Endothelial cell of umbilical vein (primary cell): ENCODE measurements around the gene LOX. TPM values are rescaled to one million over a fixed set of nuclear protein-coding genes. Genes with fewer than 3 reads are reported as not detected.

ENCODE experiments used
- BruUV-seq: library from RNA; stranded (reverse); fragments of 400-500 nt; replicated peaks from 2 replicates; lab custom pipeline; 2021; lab: Mats Ljungman, UMichigan
- CTCF ChIA-PET: fragments of 300-600, 350-600 bp; sonication (Branson Sonifier 250); formaldehyde crosslinking; loops from one replicate; lab custom pipeline; 2021; ENCODE audit warnings: antibody characterized with exemption, inconsistent platforms; lab: Charles Lee
- POLR2A ChIA-PET: fragments of 300-600, 350-600 bp; sonication (Branson Sonifier 250); formaldehyde crosslinking; loops from one replicate; lab custom pipeline; 2021; ENCODE audit warnings: antibody characterized with exemption, inconsistent platforms; lab: Charles Lee
- DNase-seq: peaks from one replicate; pipeline ENCODE4 v3.0.0-alpha.2; 2011; ENCODE audit warnings: low read depth, low spot score
- FAIRE-seq: peaks from 2 replicates; lab custom pipeline; 2011; peaks lifted over from hg19 to GRCh38; lab: Jason Lieb, UNC
- H2AFZ ChIP-seq: 2 replicates; pipeline ENCODE4 v1.6.0; 2012; ENCODE audit warnings: low read depth, low read length, control low read depth, inconsistent platforms
- H3K27ac ChIP-seq: 2 replicates; pipeline ENCODE4 v1.5.1; 2011; ENCODE audit warnings: low read depth, mild to moderate bottlenecking, control low read depth, low read length, moderate library complexity; ENCODE audit not compliant: insufficient read depth
- H3K27me3 ChIP-seq, 2 experiments: 2 replicates each; pipeline versions ENCODE4 v1.6.0 to v1.6.1; 2011; ENCODE audit warnings: low read length in 2 of 2, mixed read lengths in 1 of 2; ENCODE audit not compliant: control insufficient read depth in 2 of 2, insufficient read depth in 2 of 2
- H3K36me3 ChIP-seq, 2 experiments: 2 replicates in 1 of 2; 3 replicates in 1 of 2; pipeline ENCODE4 v1.5.1; 2011; ENCODE audit warnings: low read length in 2 of 2, mild to moderate bottlenecking in 1 of 2, moderate library complexity in 1 of 2; ENCODE audit not compliant: control insufficient read depth in 2 of 2, insufficient read depth in 2 of 2; ENCODE audit errors: extremely low read depth in 1 of 2
- H3K4me1 ChIP-seq: 3 replicates; pipeline ENCODE4 v1.5.1; 2011; ENCODE audit warnings: mild to moderate bottlenecking, low read length; ENCODE audit not compliant: control insufficient read depth, insufficient read depth; ENCODE audit errors: extremely low read depth
- H3K4me2 ChIP-seq: 2 replicates; pipeline ENCODE4 v1.6.1; 2011; ENCODE audit warnings: low read length, control low read depth, mixed read lengths; ENCODE audit not compliant: insufficient read depth
- H3K4me3 ChIP-seq, 3 experiments: fragments of 200-600 bp in 1 of 3; sonication (generic), shearing (Covaris generic) in 1 of 3; replicated peaks in 1 of 3; 2 replicates each; pipeline ENCODE4 v1.5.1; 2011 to 2016; ENCODE audit warnings: control low read depth in 3 of 3, low read length in 3 of 3, mild to moderate bottlenecking in 2 of 3, inconsistent platforms in 1 of 3, low read depth in 1 of 3, moderate library complexity in 1 of 3; ENCODE audit not compliant: insufficient read depth in 1 of 3
- H3K79me2 ChIP-seq: 2 replicates; pipeline ENCODE4 v1.6.0; 2012; ENCODE audit warnings: low read length, inconsistent platforms; ENCODE audit not compliant: control insufficient read depth, insufficient read depth
- H3K9ac ChIP-seq: replicated peaks from 2 replicates; pipeline ENCODE3; 2011; ENCODE audit warnings: low read length, control low read depth; ENCODE audit not compliant: insufficient read depth; ENCODE audit errors: extremely low read depth
- H3K9me1 ChIP-seq: replicated peaks from 3 replicates; pipeline ENCODE4 v1.6.0; 2011; ENCODE audit warnings: mild to moderate bottlenecking, low read length; ENCODE audit not compliant: control insufficient read depth, insufficient read depth; ENCODE audit errors: extremely low read depth
- H3K9me3 ChIP-seq: replicated peaks from 2 replicates; pipeline ENCODE4 v1.5.1; 2012; ENCODE audit warnings: low read length, inconsistent platforms; ENCODE audit not compliant: control insufficient read depth, insufficient read depth
- H4K20me1 ChIP-seq: replicated peaks from 2 replicates; pipeline ENCODE3; 2011; ENCODE audit warnings: mild to moderate bottlenecking, low read length; ENCODE audit not compliant: control insufficient read depth, insufficient read depth; ENCODE audit errors: extremely low read depth
- CTCF ChIP-seq, 2 donors: IDR thresholded peaks; 1 replicate in 1 of 2; 2 replicates in 1 of 2; pipeline ENCODE4 v1.5.1; 2011; ENCODE audit warnings: low read length in 2 of 2, mild to moderate bottlenecking in 2 of 2, moderate library complexity in 2 of 2, control low read depth in 1 of 2, inconsistent platforms in 1 of 2, low read depth in 1 of 2; ENCODE audit not compliant: insufficient read depth in 1 of 2; ENCODE audit errors: extremely low read depth in 1 of 2
- EZH2 ChIP-seq: IDR thresholded peaks from 2 replicates; pipeline ENCODE4 v1.6.1; 2012; ENCODE audit warnings: borderline replicate concordance, low read depth, mild to moderate bottlenecking, moderate library complexity, low read length, inconsistent platforms; ENCODE audit not compliant: severe bottlenecking
- FOS ChIP-seq: IDR thresholded peaks from 2 replicates; pipeline ENCODE4 v1.6.1; 2011; ENCODE audit warnings: mild to moderate bottlenecking, low read length, moderate library complexity, borderline replicate concordance; ENCODE audit not compliant: insufficient read depth
- GATA2 ChIP-seq: IDR thresholded peaks from 2 replicates; pipeline ENCODE4 v1.7.0; 2011; ENCODE audit warnings: low read depth, mild to moderate bottlenecking, moderate library complexity, mixed read lengths, low read length; ENCODE audit not compliant: insufficient read length, insufficient read depth
- JUN ChIP-seq: IDR thresholded peaks from 2 replicates; pipeline ENCODE4 v1.6.1; 2011; ENCODE audit warnings: borderline replicate concordance, low read depth; ENCODE audit not compliant: insufficient read length, insufficient read depth
- MAX ChIP-seq: IDR thresholded peaks from 2 replicates; pipeline ENCODE4 v1.6.1; 2011; ENCODE audit not compliant: insufficient read depth, insufficient read length
- MYC ChIP-seq: IDR thresholded peaks from one replicate; pipeline ENCODE4 v1.6.1; 2011; ENCODE audit warnings: mild to moderate bottlenecking, low read depth, low read length
- POLR2A ChIP-seq: IDR thresholded peaks from 2 replicates; pipeline ENCODE4 v1.6.1; 2012; ENCODE audit warnings: low read depth, mild to moderate bottlenecking, control low read depth, low read length
- POLR2AphosphoS5 ChIP-seq: IDR thresholded peaks from 2 replicates; pipeline ENCODE4 v1.6.1; 2012; ENCODE audit warnings: low read depth, mild to moderate bottlenecking, control low read depth, low read length, moderate library complexity; ENCODE audit not compliant: insufficient read depth
- dilution Hi-C: fragments of 300-500 bp; cut with MboI; formaldehyde crosslinking; loops from one replicate; pipeline ENCODE4 v1.15.0; 2019; ENCODE audit warnings: low sequenced_read_pairs; ENCODE audit not compliant: extremely low pct_ligation_motif_present
- intact Hi-C: fragments of 100-400 bp; cut with micrococcal nuclease; formaldehyde crosslinking; loops from one replicate; pipeline ENCODE4 v1.10.0; 2022
- polyA plus RNA-seq, 4 experiments: library from polyadenylated mRNA; depleted of rRNA in 3 of 4; stranded (reverse) in 3 of 4; unstranded in 1 of 4; fragments of >200 nt; gene quantifications; 2 replicates each; pipeline versions ENCODE4 v1.2.1 to v1.2.3, GENCODE V29; 2011 to 2012; ENCODE audit warnings: missing spikeins in 1 of 4
- total RNA-seq: library from RNA; stranded (reverse); gene quantifications from 2 replicates; pipeline ENCODE4 v1.2.3, GENCODE V29; 2021

The LOX gene
- total and polyA plus RNA-seq, 2 donors (not counting 3 experiments of a cell fraction or from before 2014, with no cell fraction given), result 39.0 to 79.1 TPM

GRCh38 chr5:122114501-122114900 lies 36.4 kb upstream of the LOX start:
- Histone ChIP-seq H3K27ac (no peak overlapping the region), H3K9ac (no peak overlapping the region), H2AFZ (no peak overlapping the region), H3K4me2 (no peak overlapping the region), H3K36me3 (no peaks in the 10 kb centered on the region), H3K9me3 (no peaks in the 10 kb centered on the region), H3K4me3 (no peak overlapping the region), H3K4me1 (no peaks in the 10 kb centered on the region), H3K27me3 (no peaks in the 10 kb centered on the region), H4K20me1 (no peaks in the 10 kb centered on the region), H3K79me2 (no peaks in the 10 kb centered on the region), H3K9me1 (no peaks in the 10 kb centered on the region)
- DNase-seq (no peak), FAIRE-seq (no peak)
- BruUV-seq, result no TSS peak
- dilution Hi-C loops, result no loop called here
- TF ChIP-seq CTCF (IDR thresholded peaks at IDR 0.05; ENCODE audit: extremely low read depth in 1 of 2, insufficient read depth in 1 of 2, low read depth in 1 of 2, low read length in 2 of 2) (no peak), MAX (no peak), POLR2A (no peak), EZH2 (no peak), GATA2 (no peak), POLR2AphosphoS5 (no peak), JUN (no peak), FOS (no peak), MYC (no peak)
- intact Hi-C loops, result no loop called here
- POLR2A ChIA-PET, result no interaction called here
- CTCF ChIA-PET, result no interaction called here
